Trophoblast cell (in vitro differentiated cells and primary cell): Measurements from ENCODE around the gene TNS1.

Experiments
- DNase-seq, 2 donors: peaks; one replicate each; pipeline ENCODE4 v3.0.0-alpha.2; 2016
- H2AFZ ChIP-seq: 2 replicates; pipeline ENCODE4 v1.6.1; 2013; ENCODE audit warnings: low read length, moderate library complexity, mild to moderate bottlenecking; ENCODE audit not compliant: insufficient read depth, poor library complexity
- H2AK5ac ChIP-seq: 2 replicates; pipeline ENCODE4 v1.6.1; 2013; ENCODE audit warnings: mild to moderate bottlenecking, low read length
- H2BK120ac ChIP-seq: 2 replicates; pipeline ENCODE4 v1.6.1; 2013; ENCODE audit warnings: low read length, mild to moderate bottlenecking, moderate library complexity; ENCODE audit not compliant: insufficient read depth, poor library complexity
- H2BK12ac ChIP-seq: 2 replicates; pipeline ENCODE4 v1.6.1; 2013; ENCODE audit warnings: mild to moderate bottlenecking, low read length, moderate library complexity
- H2BK5ac ChIP-seq: 2 replicates; pipeline ENCODE4 v1.6.1; 2013; ENCODE audit warnings: low read length, low read depth, moderate library complexity, mild to moderate bottlenecking; ENCODE audit not compliant: poor library complexity
- H3K14ac ChIP-seq: 2 replicates; pipeline ENCODE4 v1.6.1; 2013; ENCODE audit warnings: mild to moderate bottlenecking, low read length
- H3K18ac ChIP-seq: 2 replicates; pipeline ENCODE4 v1.6.1; 2013; ENCODE audit warnings: mild to moderate bottlenecking, low read length
- H3K23ac ChIP-seq: 2 replicates; pipeline ENCODE4 v1.6.1; 2013; ENCODE audit warnings: low read length
- H3K27ac ChIP-seq: 2 replicates; pipeline ENCODE4 v1.5.1; 2013; ENCODE audit warnings: low read depth, mild to moderate bottlenecking, inconsistent platforms, low read length, moderate library complexity
- H3K27me3 ChIP-seq: 2 replicates; pipeline ENCODE4 v1.6.1; 2013; ENCODE audit warnings: inconsistent platforms, mild to moderate bottlenecking, low read length, moderate library complexity; ENCODE audit not compliant: insufficient read depth
- H3K36me3 ChIP-seq, 2 experiments: 1 replicate in 1 of 2; 2 replicates in 1 of 2; pipeline ENCODE4 v1.6.1; 2013; ENCODE audit warnings: low read length in 2 of 2, mild to moderate bottlenecking in 2 of 2, moderate library complexity in 1 of 2; ENCODE audit not compliant: insufficient read depth in 2 of 2, control insufficient read depth in 1 of 2
- H3K4ac ChIP-seq: 2 replicates; pipeline ENCODE4 v1.6.1; 2013; ENCODE audit warnings: low read depth, mild to moderate bottlenecking, low read length, moderate library complexity
- H3K4me1 ChIP-seq, 2 experiments: 1 replicate in 1 of 2; 2 replicates in 1 of 2; pipeline ENCODE4 v1.6.1; 2013; ENCODE audit warnings: low read length in 2 of 2, mild to moderate bottlenecking in 2 of 2, moderate library complexity in 1 of 2; ENCODE audit not compliant: insufficient read depth in 2 of 2, control insufficient read depth in 1 of 2
- H3K4me2 ChIP-seq: 2 replicates; pipeline ENCODE4 v1.6.1; 2013; ENCODE audit warnings: inconsistent platforms, mild to moderate bottlenecking, low read length, moderate library complexity
- H3K4me3 ChIP-seq: 2 replicates; pipeline ENCODE4 v1.5.1; 2013; ENCODE audit warnings: mild to moderate bottlenecking, low read depth, low read length, inconsistent platforms
- H3K79me1 ChIP-seq: one replicate; pipeline ENCODE4 v1.6.1; 2013; ENCODE audit warnings: low read length
- H3K79me2 ChIP-seq: 2 replicates; pipeline ENCODE4 v1.6.1; 2013; ENCODE audit warnings: low read length, mild to moderate bottlenecking; ENCODE audit not compliant: control insufficient read depth, insufficient read depth, poor library complexity
- H3K9ac ChIP-seq: 2 replicates; pipeline ENCODE4 v1.6.1; 2013; ENCODE audit warnings: mild to moderate bottlenecking, low read length
- H3K9me3 ChIP-seq: 2 replicates; pipeline ENCODE4 v1.6.1; 2013; ENCODE audit warnings: low read depth, mild to moderate bottlenecking, control low read depth, inconsistent platforms, low read length; ENCODE audit not compliant: insufficient read depth
- H4K12ac ChIP-seq: 2 replicates; pipeline ENCODE4 v1.6.1; 2013; ENCODE audit warnings: low read depth, mild to moderate bottlenecking, low read length, moderate library complexity
- H4K8ac ChIP-seq: 2 replicates; pipeline ENCODE4 v1.6.1; 2013; ENCODE audit warnings: low read depth, mild to moderate bottlenecking, low read length, moderate library complexity
- H4K91ac ChIP-seq: one replicate; pipeline ENCODE4 v1.6.1; 2013; ENCODE audit warnings: low read depth, mild to moderate bottlenecking, low read length, moderate library complexity
- whole genome bisulfite sequencing: extraction: QIAGEN DNeasy Blood & Tissue Kit; methylation state at CpG from one replicate; pipeline ENCODE4 v1.1.7; 2013; ENCODE audit warnings: missing lambda C conversion rate; ENCODE audit not compliant: insufficient read length, insufficient coverage; ENCODE audit errors: extremely low coverage; 5-methylcytosine and 5-hydroxymethylcytosine counted together

The TNS1 gene

DNA sequence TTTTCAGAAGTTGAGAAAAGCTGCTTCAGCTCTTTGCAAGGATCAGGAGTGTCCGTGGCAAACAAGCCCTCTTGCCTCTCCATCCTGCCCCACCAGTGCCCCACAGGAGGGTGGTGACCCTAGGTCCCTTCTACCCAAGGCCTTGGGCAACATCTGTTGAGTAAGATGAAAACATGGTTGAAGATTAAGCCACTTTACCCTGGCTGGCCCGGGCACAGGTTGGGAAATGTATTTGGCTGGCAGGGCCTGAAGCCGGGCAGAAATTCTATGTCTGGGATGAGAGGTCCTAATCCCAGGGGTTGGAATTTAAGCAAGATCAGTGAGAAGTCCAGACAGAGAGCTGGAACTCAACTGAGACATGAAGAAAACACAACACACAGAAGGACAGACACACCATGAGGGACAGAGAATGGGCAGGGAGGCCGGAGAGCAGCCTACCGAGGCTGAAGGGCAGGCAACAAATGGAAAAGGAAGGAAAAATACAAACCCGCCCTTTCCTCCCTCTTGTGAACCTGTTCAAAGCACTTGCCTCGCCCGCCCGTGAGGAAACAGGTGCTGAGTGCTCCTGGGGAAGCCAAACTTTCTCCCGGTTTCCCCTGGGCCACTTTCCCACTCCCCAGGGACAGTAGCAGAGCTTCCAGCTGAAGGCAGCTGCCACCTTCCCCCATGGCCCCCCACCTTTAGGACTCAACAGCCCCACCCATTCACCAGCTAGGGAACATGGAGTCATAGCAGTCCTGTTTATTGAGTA lies 86.1 kb downstream of the TNS1 start:
- Histone ChIP-seq H2AK5ac (no peak overlapping the region), H4K91ac (no peak overlapping the region), H4K8ac (no peak overlapping the region), H3K23ac (no peak overlapping the region), H3K27me3 (no peaks in the 10 kb centered on the region), H3K27ac (no peak overlapping the region), H4K12ac (no peak overlapping the region), H3K9me3 (no peaks in the 10 kb centered on the region), H3K4me2 (no peak overlapping the region), H2AFZ (no peak overlapping the region), H3K79me1 (peaks cover 6% of the 10 kb centered on the region), H3K36me3 (no peaks in the 10 kb centered on the region), H3K4me3 (no peak overlapping the region), H3K9ac (no peak overlapping the region), H2BK120ac (no peak overlapping the region), H2BK5ac (no peak overlapping the region), H3K4me1 (peaks cover 19 to 27% of the 10 kb centered on the region in 2 experiments), H2BK12ac (no peak overlapping the region), H3K18ac (no peak overlapping the region), H3K4ac (no peak overlapping the region), H3K79me2 (no peaks in the 10 kb centered on the region), H3K14ac (no peak overlapping the region)
- DNase-seq, result no peak
- no CpG with 5 or more reads among the region's 10 CpGs for WGBS

DNA sequence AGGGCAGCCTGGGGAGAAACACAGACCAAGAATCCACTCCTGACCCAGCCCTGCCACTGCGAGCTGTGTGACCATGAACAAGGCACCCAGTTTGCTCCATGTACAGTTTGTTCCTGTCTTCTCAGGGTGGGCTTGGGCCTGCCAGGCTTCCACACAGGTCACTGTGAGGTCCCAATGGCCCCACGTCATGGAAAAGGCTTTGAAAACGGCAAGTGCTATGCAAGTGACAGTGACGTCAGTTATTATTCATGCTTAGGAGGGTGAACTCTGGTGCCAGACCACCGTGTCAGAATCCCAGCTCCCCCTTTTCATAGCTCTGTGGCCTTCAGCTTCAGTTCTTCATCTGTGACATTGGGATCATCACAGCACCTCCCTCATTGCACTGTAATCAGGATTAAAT lies 87.1 kb downstream of the TNS1 start:
- H3K79me1 ChIP-seq, result peaks cover 6% of the 10 kb centered on the region
- H3K9me3 ChIP-seq, result no peaks in the 10 kb centered on the region
- no peak overlapping the region for H3K9ac ChIP-seq
- H2AK5ac ChIP-seq, result no peak overlapping the region
- H3K36me3 ChIP-seq, result no peaks in the 10 kb centered on the region
- H3K4ac ChIP-seq, result no peak overlapping the region
- H3K4me2 ChIP-seq, result no peak overlapping the region
- H4K12ac ChIP-seq, result no peak overlapping the region
- no peak overlapping the region for H3K4me3 ChIP-seq
- H2BK12ac ChIP-seq, result no peak overlapping the region
- no peak overlapping the region for H3K14ac ChIP-seq
- no peaks in the 10 kb centered on the region for H3K27me3 ChIP-seq
- H2BK120ac ChIP-seq, result no peak overlapping the region
- no peak overlapping the region for H4K91ac ChIP-seq
- H3K23ac ChIP-seq, result no peak overlapping the region
- no peaks in the 10 kb centered on the region for H3K79me2 ChIP-seq
- H3K18ac ChIP-seq, result no peak overlapping the region
- H4K8ac ChIP-seq, result no peak overlapping the region
- DNase-seq, result no peak
- H2BK5ac ChIP-seq, result no peak overlapping the region
- H3K27ac ChIP-seq, result no peak overlapping the region
- peaks cover 13 to 19% of the 10 kb centered on the region in 2 experiments for H3K4me1 ChIP-seq
- no CpG with 5 or more reads among the region's 5 CpGs for WGBS
- H2AFZ ChIP-seq, result no peak overlapping the region

DNA sequence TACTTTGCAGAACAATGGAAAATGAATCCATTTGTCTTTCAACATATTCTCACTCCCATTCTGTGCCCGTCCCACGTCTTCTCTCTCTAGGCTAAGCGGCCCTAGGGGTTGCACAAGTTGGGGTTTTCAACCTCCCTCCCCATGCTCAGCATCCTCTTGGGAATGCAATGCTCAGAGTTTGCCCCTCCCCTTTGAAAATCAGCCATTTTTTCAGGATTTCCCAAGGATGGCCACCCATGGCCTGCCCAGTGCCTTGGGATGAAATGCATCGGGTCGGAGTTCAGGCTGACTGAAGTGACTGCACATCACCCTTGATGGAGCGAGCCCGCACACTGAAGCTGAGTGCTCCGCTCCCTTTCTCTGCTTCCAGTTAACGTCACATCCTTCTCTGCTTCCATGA lies 87.9 kb downstream of the TNS1 start:
- no peak for DNase-seq
- Histone ChIP-seq H2AFZ (no peak overlapping the region), H2AK5ac (no peak overlapping the region), H3K4me1 (peaks cover 7 to 12% of the 10 kb centered on the region in 2 experiments), H3K18ac (no peak overlapping the region), H2BK5ac (no peak overlapping the region), H3K27me3 (no peaks in the 10 kb centered on the region), H3K4ac (no peak overlapping the region), H3K14ac (no peak overlapping the region), H2BK12ac (no peak overlapping the region), H3K79me2 (no peaks in the 10 kb centered on the region), H4K91ac (no peak overlapping the region), H3K23ac (no peak overlapping the region), H2BK120ac (no peak overlapping the region), H3K4me3 (no peak overlapping the region), H3K9ac (no peak overlapping the region), H3K36me3 (no peaks in the 10 kb centered on the region), H3K9me3 (no peaks in the 10 kb centered on the region), H3K27ac (no peak overlapping the region), H3K4me2 (no peak overlapping the region), H4K8ac (no peak overlapping the region), H3K79me1 (peaks cover 3% of the 10 kb centered on the region), H4K12ac (no peak overlapping the region)
- WGBS, result no CpG with 5 or more reads among the region's 9 CpGs

DNA sequence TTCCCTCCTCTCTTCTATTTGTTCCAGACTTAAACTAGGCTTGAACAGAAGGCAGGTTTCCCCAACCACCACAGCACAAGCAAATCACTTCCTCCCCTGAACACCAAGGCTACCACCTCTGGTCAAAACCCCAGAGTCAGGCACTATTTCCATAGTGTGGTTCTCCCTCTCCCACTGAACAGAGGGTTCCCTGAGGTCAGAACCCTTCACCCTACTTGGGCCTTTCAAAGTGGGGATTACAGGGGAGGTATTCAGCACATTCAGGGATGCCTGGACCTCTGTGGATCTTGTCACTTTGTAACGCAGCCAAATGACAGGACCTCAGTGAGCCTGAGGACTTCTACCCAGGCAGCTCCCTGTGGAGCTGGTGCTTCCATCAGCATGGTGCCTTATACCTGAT lies 88.7 kb downstream of the TNS1 start:
- Histone ChIP-seq H3K18ac (no peak overlapping the region), H3K79me2 (no peaks in the 10 kb centered on the region), H4K91ac (no peak overlapping the region), H3K79me1 (no peaks in the 10 kb centered on the region), H3K36me3 (no peaks in the 10 kb centered on the region), H2AK5ac (no peak overlapping the region), H3K14ac (no peak overlapping the region), H3K27me3 (no peaks in the 10 kb centered on the region), H4K12ac (no peak overlapping the region), H3K4me3 (no peak overlapping the region), H2AFZ (no peak overlapping the region), H3K4ac (no peak overlapping the region), H3K23ac (no peak overlapping the region), H3K4me1 (peaks cover 0 to 4% of the 10 kb centered on the region in 2 experiments), H2BK12ac (no peak overlapping the region), H4K8ac (no peak overlapping the region), H2BK5ac (no peak overlapping the region), H3K9ac (no peak overlapping the region), H3K27ac (no peak overlapping the region), H3K9me3 (no peaks in the 10 kb centered on the region), H3K4me2 (no peak overlapping the region), H2BK120ac (no peak overlapping the region)
- DNase-seq, result no peak
- no CpG with 5 or more reads among the region's 1 CpG for WGBS
